GM18517 (cell line): Measurements from ENCODE around the gene CATSPERZ.
"Not testable (repeated sequence)": the region's sequence is repeated elsewhere in the genome, so short reads cannot be mapped to it uniquely, and the experiment has no call there.

Source experiments
- ATAC-seq: cut with Tn5 transposase; IDR thresholded peaks from one replicate; pipeline ENCODE4 v1.9.1; 2021; ENCODE audit warnings: mild to moderate bottlenecking, moderate library complexity; ENCODE audit not compliant: unreplicated experiment

The CATSPERZ gene

DNA sequence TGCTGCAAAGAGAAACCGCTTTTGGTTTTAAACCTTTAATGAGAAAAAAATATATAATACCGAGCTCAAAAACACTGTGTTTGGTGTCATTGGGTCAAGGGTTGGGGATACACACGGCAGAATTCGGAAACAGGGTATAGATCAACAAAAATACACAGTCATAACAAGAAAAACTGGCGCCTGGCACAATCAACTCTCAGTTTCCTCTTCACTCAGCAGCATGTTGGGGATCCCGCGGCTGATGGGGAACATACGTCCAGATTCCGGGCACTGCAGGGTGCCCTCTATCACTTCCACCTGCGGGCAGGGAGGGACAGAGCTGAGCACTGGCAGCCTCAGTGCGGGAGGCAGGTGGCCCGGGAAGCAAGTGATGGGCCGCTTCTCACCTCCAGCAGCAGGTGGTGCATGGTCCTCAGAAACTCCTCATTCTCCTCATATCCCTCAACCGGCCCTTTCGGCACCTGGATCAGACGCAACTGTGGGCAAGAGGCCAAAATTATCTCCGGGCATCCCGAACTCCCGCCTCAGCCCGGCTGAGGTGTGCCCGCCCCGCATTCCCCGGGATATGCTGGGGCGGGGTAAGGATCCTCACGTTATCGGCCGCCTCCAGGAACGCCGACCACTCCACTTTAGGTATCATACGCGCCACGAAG, 16.6 kb downstream of the CATSPERZ start:
- peak; percentile 11 for ATAC-seq

- peak; percentile 62 for ATAC-seq
Measured at GRCh38 chr11:64317325-64317960, 17.3 kb downstream of the CATSPERZ start, which contains the start of gene TRMT112. TSS of gene TRMT112 (minus strand) at chr11:64317559. CDS start at chr11:64317526, 33 bp downstream.

GRCh38 chr11:64317961-64318765, 18.0 kb downstream of the CATSPERZ start, which contains the start of gene PRDX5:
TSS of gene PRDX5 (plus strand) at chr11:64318121. CDS start at chr11:64318216, 95 bp downstream.
- peak; percentile 69 for ATAC-seq

- no peak for ATAC-seq
Measured at GRCh38 chr11:64318766-64319761, 18.9 kb downstream of the CATSPERZ start.

DNA sequence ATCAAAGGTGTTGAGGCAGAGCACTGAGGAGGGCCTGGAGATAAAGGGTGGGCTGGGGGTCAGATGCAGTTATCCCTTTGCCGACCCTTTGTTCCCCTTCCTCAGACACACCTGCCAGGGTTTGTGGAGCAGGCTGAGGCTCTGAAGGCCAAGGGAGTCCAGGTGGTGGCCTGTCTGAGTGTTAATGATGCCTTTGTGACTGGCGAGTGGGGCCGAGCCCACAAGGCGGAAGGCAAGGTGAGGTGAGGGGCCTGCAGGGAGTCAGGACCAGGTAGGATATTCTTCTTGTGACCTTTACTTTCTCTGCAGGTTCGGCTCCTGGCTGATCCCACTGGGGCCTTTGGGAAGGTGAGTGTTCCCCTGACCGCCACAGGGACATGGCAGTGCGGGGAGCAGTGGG, 20.4 kb downstream of the CATSPERZ start:
- ATAC-seq = no peak

DNA sequence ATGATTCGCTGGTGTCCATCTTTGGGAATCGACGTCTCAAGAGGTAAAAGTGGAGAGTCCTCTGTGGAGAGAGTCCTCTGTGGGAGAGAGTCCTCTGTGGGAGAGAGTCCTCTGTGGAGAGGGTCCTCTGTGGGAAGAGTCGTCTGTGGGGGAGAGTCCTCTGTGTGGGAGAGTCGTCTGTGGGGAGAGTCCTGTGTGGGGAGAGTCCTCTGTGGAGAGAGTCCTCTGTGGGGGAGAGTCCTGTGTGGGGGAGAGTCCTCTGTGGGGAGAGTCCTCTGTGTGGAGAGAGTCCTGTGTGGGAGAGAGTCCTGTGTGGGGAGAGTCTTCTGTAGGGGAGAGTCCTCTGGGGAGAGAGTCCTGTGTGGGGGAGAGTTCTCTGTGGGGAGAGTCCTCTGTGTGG, 20.9 kb downstream of the CATSPERZ start:
- ATAC-seq = no peak

DNA sequence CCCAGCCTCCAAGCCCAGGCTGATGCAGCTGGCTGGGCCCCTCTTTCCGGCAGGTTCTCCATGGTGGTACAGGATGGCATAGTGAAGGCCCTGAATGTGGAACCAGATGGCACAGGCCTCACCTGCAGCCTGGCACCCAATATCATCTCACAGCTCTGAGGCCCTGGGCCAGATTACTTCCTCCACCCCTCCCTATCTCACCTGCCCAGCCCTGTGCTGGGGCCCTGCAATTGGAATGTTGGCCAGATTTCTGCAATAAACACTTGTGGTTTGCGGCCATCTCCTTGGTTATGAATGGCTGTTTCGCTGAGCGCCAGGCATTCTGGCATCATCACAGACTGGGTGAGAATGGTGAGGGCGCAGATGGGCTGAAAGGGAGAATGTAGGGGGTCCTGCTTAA, 21.4 kb downstream of the CATSPERZ start:
- ATAC-seq = no peak

DNA sequence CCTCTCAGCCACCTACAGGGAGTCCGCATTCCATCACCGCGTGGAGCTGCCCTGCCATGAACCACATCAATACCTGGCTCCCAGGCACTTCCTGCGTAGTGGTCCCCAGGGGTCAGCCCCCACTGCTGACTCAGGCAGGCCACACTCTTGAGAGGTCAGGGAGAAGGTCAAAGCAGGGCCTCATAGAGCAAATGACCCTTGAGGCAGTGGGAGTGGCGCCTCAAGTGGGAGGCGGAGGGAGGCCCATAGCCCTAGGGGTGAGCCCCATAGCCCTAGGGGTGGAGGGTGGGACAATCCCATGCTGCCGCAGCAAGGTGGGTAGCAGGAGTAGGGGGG, 22.7 kb downstream of the CATSPERZ start:
- no peak for ATAC-seq

- ATAC-seq = no peak
Measured at GRCh38 chr11:64323373-64323772, 23.2 kb downstream of the CATSPERZ start.

- ATAC-seq = not testable (repeated sequence)
Measured at GRCh38 chr11:64323984-64324383, 23.8 kb downstream of the CATSPERZ start.

GRCh38 chr11:64324692-64325469, 24.7 kb downstream of the CATSPERZ start:
- no peak for ATAC-seq

GRCh38 chr11:64327375-64327774, 27.2 kb downstream of the CATSPERZ start:
- ATAC-seq = no peak

- no peak for ATAC-seq
Measured at GRCh38 chr11:64327993-64328392, 27.8 kb downstream of the CATSPERZ start.

DNA sequence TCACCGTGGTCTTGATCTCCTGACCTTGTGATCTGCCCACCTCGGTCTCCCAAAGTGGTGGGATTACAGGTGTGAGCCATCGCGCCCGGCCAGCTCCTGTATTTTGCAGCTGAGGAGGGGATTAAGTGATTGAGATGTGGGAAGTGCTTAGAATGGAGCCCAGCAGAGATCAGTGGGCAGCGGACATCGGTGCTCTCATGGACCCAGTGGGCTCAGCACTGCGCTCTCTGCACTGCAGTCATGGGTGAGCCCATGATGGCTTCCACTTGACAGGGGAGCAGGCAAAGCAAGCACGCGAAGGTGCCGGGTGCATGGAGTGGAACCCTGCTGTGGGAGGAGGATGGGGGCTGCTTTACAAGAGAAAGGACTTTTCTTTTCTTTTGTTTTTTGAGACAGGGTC, 30.7 kb downstream of the CATSPERZ start:
- ATAC-seq = no peak

DNA sequence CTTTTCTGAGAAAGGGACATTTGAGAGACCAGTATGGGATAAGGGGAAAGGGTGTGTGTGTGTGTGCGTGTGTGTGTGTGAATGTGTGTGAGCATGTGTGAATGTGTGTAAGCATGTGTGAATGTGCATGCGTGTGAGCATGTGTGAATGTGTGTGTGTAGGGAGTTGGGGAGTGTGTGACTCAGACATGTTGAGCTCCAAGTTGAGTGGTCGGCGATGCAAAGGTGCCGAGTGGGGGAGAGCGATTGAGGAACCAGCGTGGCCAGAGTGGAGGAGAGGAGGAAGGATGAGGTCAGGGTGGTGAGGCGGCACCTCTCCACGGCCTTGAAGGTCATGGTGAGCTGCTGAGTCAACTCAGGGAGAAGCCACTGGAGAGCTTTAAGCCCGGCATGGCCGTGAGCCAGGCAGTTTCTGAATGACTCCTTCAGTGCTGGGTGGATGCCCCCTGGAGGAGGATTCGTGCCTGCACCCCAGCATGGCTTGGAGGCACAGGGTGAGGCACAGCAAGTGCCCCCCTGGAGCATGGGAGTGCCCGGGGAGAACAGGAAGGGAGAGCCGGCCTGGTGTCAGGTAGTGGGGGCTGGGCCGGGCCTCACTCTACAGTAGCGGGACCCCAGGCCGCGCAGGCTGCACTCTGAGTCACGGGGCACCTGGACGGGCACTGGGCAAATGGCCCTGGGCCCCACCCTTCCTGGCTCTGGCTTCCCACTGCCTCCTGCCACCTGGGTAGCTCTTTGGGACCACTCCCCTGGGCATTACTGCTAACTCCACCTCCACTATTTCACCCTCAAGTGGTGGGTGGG, 31.6 kb downstream of the CATSPERZ start:
- peak; percentile 37 for ATAC-seq

GRCh38 chr11:64333556-64333955, 33.4 kb downstream of the CATSPERZ start:
- no peak for ATAC-seq

DNA sequence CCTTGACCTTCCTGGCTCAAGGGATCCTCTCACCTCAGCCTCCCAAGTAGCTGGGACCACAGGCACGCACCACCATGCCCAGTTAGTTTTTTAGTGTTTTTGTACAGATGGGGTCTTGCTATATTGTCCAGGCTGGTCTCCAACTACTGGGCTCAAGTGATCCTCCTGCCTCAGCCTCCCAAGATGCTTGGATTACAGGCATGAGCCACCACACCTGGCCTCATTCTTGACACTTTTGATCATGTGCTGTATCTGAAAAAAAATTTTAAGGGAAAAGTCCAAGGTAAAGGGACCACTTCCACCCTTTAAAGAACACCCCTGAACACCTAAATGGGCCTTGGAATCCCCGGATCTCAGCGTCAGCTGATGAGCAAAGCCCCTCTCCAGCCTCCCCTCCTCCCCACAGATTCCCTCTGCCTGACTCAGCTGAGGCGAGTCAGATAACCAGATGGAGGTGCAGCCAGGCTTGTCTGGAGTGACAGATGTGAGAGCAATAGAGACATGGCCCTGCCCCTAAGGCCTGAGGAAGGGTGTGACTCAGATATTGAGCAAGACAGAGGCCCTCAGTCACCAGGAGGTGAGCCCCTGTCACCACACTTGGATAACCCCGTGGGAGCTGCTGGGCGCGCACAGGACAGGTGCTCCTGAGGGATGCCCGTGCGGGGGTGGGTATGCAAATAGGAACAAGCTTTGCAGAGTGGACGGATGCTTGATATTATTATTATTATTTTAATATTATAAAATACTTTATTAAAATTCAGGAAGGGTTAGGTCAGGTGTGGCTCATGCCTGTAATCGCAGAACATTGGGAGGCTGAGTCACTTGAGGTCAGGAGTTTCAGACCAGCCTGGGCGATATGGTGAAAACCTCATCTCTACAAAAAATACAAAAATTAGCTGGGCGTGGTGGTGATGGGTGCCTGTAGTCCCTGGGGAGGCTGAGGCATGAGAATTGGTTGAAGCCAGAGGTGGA, 34.9 kb downstream of the CATSPERZ start:
- peak; percentile 78 for ATAC-seq
